Stimulated activated CD8-positive, alpha-beta memory T cell treated with anti-CD3 and anti-CD28 coated beads, Interleukin-4, amount 100 ng/mL, for 1 hour (primary cell): ENCODE results near the gene ANTXR1.
"Not testable (repeated sequence)": the region's sequence is repeated elsewhere in the genome, so short reads cannot be mapped to it uniquely, and the experiment has no call there.

Source experiments
- DNase-seq, 2 donors: peaks; one replicate each; pipeline ENCODE4 v3.0.0-alpha.2; 2020; ENCODE audit warnings: low read depth in 2 of 2, low spot score in 1 of 2

The ANTXR1 gene

GRCh38 chr2:69226903-69227302 is 213.9 kb downstream of the ANTXR1 start:
- no peak for DNase-seq

- no peak for DNase-seq
These were observed 214.7 kb downstream of the ANTXR1 start for GRCh38 chr2:69227716-69228115.

- DNase-seq, result not testable (repeated sequence)
These were observed 218.0 kb downstream of the ANTXR1 start for GRCh38 chr2:69230946-69231345.

- no peak for DNase-seq
These were observed 218.8 kb downstream of the ANTXR1 start for GRCh38 chr2:69231612-69232277.

- not testable (repeated sequence) for DNase-seq
These were observed 222.9 kb downstream of the ANTXR1 start for GRCh38 chr2:69235835-69236234.

- DNase-seq, result no peak
These were observed 224.2 kb downstream of the ANTXR1 start for GRCh38 chr2:69237070-69237670.

- DNase-seq, result no peak
These were observed 225.6 kb downstream of the ANTXR1 start for GRCh38 chr2:69238449-69239031.

- DNase-seq, result no peak
These were observed 228.1 kb downstream of the ANTXR1 start for GRCh38 chr2:69241093-69241492.

GRCh38 chr2:69241664-69242514 is 228.9 kb downstream of the ANTXR1 start:
- DNase-seq, result no peak

GRCh38 chr2:69242651-69243051 is 229.7 kb downstream of the ANTXR1 start:
- no peak for DNase-seq

- DNase-seq, result no peak
These were observed 230.7 kb downstream of the ANTXR1 start for GRCh38 chr2:69243652-69244051.

GRCh38 chr2:69244882-69245281 is 231.9 kb downstream of the ANTXR1 start:
- no peak for DNase-seq

- DNase-seq, result no peak
These were observed 234.6 kb downstream of the ANTXR1 start for GRCh38 chr2:69247583-69247982.

GRCh38 chr2:69248232-69248631 is 235.3 kb downstream of the ANTXR1 start:
- no peak for DNase-seq

GRCh38 chr2:69250981-69251380 is 238.0 kb downstream of the ANTXR1 start:
- no peak for DNase-seq

- DNase-seq, result no peak
These were observed 239.0 kb downstream of the ANTXR1 start for GRCh38 chr2:69251943-69252342.

GRCh38 chr2:69253112-69253511 is 240.1 kb downstream of the ANTXR1 start:
- no peak for DNase-seq

GRCh38 chr2:69253611-69254301 is 240.8 kb downstream of the ANTXR1 start:
- no peak for DNase-seq

GRCh38 chr2:69255760-69256159 is 242.8 kb downstream of the ANTXR1 start:
- DNase-seq, result no peak

GRCh38 chr2:69259994-69260591 is 247.1 kb downstream of the ANTXR1 start:
- not testable (repeated sequence) for DNase-seq

GRCh38 chr2:69260666-69261065 is 247.7 kb downstream of the ANTXR1 start:
- DNase-seq, result no peak
